ENCODE results near the gene LRP1B.

Gene LRP1B

DNA sequence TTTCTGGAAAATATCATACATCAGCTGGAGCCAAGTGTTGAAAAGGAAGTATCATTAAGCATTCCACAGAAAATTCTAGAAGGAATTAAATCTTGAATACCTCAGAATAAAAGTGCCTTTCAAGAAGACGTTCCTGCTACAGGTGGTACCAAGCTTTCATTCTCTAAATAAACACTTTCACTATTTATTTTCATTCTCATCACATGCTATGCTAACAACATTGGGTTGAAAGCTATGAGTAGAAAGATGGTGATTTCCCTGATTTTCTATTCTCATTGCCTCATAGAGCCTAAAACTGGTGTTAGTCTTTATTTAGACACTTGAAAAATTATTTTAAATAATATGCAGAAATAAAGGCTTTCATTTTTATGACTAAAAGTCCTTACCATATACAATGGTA is 324.7 kb downstream of the LRP1B start:
- no peaks in the 10 kb centered on the region for H3K9me2 ChIP-seq (replicated peaks; ENCODE audit: low read depth, low read length)
- H3K9ac ChIP-seq (ENCODE audit: low read depth, low read length, poor library complexity, severe bottlenecking): no peak overlapping the region
- no peak overlapping the region for H3K4me3 ChIP-seq (ENCODE audit: low read length, poor library complexity, severe bottlenecking)
- no peaks in the 10 kb centered on the region for H4K20me1 ChIP-seq (ENCODE audit: insufficient read depth, low read length, poor library complexity, severe bottlenecking)
- H3K36me3 ChIP-seq (ENCODE audit: insufficient read depth, low read length): no peaks in the 10 kb centered on the region
- no peaks in the 10 kb centered on the region for H3K9me3 ChIP-seq (ENCODE audit: insufficient read depth, low read depth, low read length)
- no peak overlapping the region for H2AFZ ChIP-seq (ENCODE audit: low read length)
- H3F3A ChIP-seq (ENCODE audit: low read depth): no peaks in the 10 kb centered on the region
- TF ChIP-seq EZH2phosphoT487 (IDR thresholded peaks at IDR 0.05; ENCODE audit: borderline replicate concordance): no peak
- TF ChIP-seq, protein P1, sequence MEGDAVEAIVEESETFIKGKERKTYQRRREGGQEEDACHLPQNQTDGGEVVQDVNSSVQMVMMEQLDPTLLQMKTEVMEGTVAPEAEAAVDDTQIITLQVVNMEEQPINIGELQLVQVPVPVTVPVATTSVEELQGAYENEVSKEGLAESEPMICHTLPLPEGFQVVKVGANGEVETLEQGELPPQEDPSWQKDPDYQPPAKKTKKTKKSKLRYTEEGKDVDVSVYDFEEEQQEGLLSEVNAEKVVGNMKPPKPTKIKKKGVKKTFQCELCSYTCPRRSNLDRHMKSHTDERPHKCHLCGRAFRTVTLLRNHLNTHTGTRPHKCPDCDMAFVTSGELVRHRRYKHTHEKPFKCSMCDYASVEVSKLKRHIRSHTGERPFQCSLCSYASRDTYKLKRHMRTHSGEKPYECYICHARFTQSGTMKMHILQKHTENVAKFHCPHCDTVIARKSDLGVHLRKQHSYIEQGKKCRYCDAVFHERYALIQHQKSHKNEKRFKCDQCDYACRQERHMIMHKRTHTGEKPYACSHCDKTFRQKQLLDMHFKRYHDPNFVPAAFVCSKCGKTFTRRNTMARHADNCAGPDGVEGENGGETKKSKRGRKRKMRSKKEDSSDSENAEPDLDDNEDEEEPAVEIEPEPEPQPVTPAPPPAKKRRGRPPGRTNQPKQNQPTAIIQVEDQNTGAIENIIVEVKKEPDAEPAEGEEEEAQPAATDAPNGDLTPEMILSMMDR (conservative IDR thresholded peaks at IDR 0.05; ENCODE audit: low read length): no peak
- H3K79me2 ChIP-seq (ENCODE audit: insufficient read depth, low read length): no peaks in the 10 kb centered on the region
- no peaks in the 10 kb centered on the region for H3K4me1 ChIP-seq (ENCODE audit: insufficient read depth, low read length, poor library complexity, severe bottlenecking)
- H3K4me2 ChIP-seq (ENCODE audit: low read depth, low read length, poor library complexity, severe bottlenecking): no peak overlapping the region
- no peaks in the 10 kb centered on the region for H3K27me3 ChIP-seq (ENCODE audit: insufficient read depth, low read length, poor library complexity, severe bottlenecking)

DNA sequence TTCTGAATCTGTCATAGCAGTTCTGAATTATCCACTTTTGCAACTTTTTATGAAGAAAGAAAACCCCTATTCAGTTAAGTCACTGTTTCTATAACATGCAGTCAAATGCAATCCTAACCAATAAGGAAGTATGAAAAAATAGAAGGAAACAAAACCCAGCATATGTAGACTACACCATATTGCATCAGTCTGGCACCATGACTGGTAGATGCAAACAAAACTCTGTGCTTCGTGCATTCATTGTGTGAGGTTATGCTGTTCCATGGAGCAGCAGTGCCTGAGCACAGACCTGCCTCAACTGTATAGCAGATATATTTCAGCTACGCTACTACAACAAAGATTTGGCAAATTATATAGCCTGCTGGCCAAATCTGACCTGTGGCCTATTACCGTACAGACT is 325.5 kb downstream of the LRP1B start:
- H3K4me2 ChIP-seq (ENCODE audit: low read depth, low read length, poor library complexity, severe bottlenecking): no peak overlapping the region
- H3K9me2 ChIP-seq (replicated peaks; ENCODE audit: low read depth, low read length): no peaks in the 10 kb centered on the region
- no peak for TF ChIP-seq EZH2phosphoT487 (IDR thresholded peaks at IDR 0.05; ENCODE audit: borderline replicate concordance)
- TF ChIP-seq, protein P1 (conservative IDR thresholded peaks at IDR 0.05; ENCODE audit: low read length): no peak
- no peak overlapping the region for H2AFZ ChIP-seq (ENCODE audit: low read length)
- no peaks in the 10 kb centered on the region for H3K36me3 ChIP-seq (ENCODE audit: insufficient read depth, low read length)
- H3K4me1 ChIP-seq (ENCODE audit: insufficient read depth, low read length, poor library complexity, severe bottlenecking): no peaks in the 10 kb centered on the region
- no peaks in the 10 kb centered on the region for H4K20me1 ChIP-seq (ENCODE audit: insufficient read depth, low read length, poor library complexity, severe bottlenecking)
- H3F3A ChIP-seq (ENCODE audit: low read depth): no peaks in the 10 kb centered on the region
- no peak overlapping the region for H3K4me3 ChIP-seq (ENCODE audit: low read length, poor library complexity, severe bottlenecking)
- no peaks in the 10 kb centered on the region for H3K9me3 ChIP-seq (ENCODE audit: insufficient read depth, low read depth, low read length)
- no peak overlapping the region for H3K9ac ChIP-seq (ENCODE audit: low read depth, low read length, poor library complexity, severe bottlenecking)
- no peaks in the 10 kb centered on the region for H3K79me2 ChIP-seq (ENCODE audit: insufficient read depth, low read length)
- no peaks in the 10 kb centered on the region for H3K27me3 ChIP-seq (ENCODE audit: insufficient read depth, low read length, poor library complexity, severe bottlenecking)

DNA sequence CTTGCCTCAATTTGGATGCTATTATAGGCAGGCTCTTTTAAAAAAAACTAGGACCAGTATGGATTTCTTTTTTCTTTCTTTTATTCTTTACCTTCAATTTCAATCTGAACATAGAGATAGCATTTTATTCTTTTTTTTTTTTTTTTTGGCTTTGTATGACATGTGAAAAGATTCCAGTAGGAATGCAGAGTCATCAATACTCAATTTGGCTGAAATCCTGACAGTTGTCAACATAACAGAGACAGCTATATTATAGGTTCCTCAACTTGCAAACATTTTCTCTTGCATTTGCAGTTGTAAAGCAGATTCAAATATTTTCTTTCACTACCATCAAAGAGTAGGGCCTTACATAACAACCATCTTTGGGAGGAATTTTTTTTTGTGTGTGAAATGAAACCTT is 334.4 kb downstream of the LRP1B start:
- TF ChIP-seq, protein P1 (conservative IDR thresholded peaks at IDR 0.05; ENCODE audit: low read length): no peak
- TF ChIP-seq EZH2phosphoT487 (IDR thresholded peaks at IDR 0.05; ENCODE audit: borderline replicate concordance): no peak
- Histone ChIP-seq H3F3A (ENCODE audit: low read depth) (no peaks in the 10 kb centered on the region), H3K9me2 (replicated peaks; ENCODE audit: low read depth, low read length) (no peaks in the 10 kb centered on the region), H3K79me2 (ENCODE audit: insufficient read depth, low read length) (no peaks in the 10 kb centered on the region), H3K27me3 (ENCODE audit: insufficient read depth, low read length, poor library complexity, severe bottlenecking) (no peaks in the 10 kb centered on the region), H3K4me2 (ENCODE audit: low read depth, low read length, poor library complexity, severe bottlenecking) (no peak overlapping the region), H4K20me1 (ENCODE audit: insufficient read depth, low read length, poor library complexity, severe bottlenecking) (no peaks in the 10 kb centered on the region), H3K4me1 (ENCODE audit: insufficient read depth, low read length, poor library complexity, severe bottlenecking) (no peaks in the 10 kb centered on the region), H3K4me3 (ENCODE audit: low read length, poor library complexity, severe bottlenecking) (no peak overlapping the region), H3K36me3 (ENCODE audit: insufficient read depth, low read length) (no peaks in the 10 kb centered on the region), H2AFZ (ENCODE audit: low read length) (no peak overlapping the region), H3K9ac (ENCODE audit: low read depth, low read length, poor library complexity, severe bottlenecking) (no peak overlapping the region), H3K9me3 (ENCODE audit: insufficient read depth, low read depth, low read length) (no peaks in the 10 kb centered on the region)
